HepG2 (cell line): ENCODE data around the gene CNGA3. TPM values are rescaled to one million over a fixed set of nuclear protein-coding genes. Genes with fewer than 3 reads are reported as not detected.
A peak's percentile ranks its signal among the peaks of the same experiment; 100 is the strongest.

Experiments used
- ATAC-seq: fragments of 200-7000 bp; cut with Tn5 transposase; 3 replicates; pipeline ENCODE4 v1.9.1; 2020; ENCODE audit warnings: mild to moderate bottlenecking, moderate library complexity
- BruUV-seq: library from RNA; stranded (reverse); fragments of 400-500 nt; replicated peaks from 2 replicates; lab custom pipeline; 2021; lab: Mats Ljungman, UMichigan
- CTCF ChIA-PET: fragments of 300-600 bp; formaldehyde crosslinking; extraction: SDS; loops from one replicate; lab custom pipeline; 2021; ENCODE audit warnings: low total read pairs, inconsistent platforms, low intra/inter-chr PET ratio; lab: Yijun Ruan, JAX
- POLR2A ChIA-PET: fragments of 350-600 bp; sonication (Branson Sonifier 250); formaldehyde crosslinking; loops from one replicate; lab custom pipeline; 2020; ENCODE audit warnings: antibody characterized with exemption, inconsistent platforms; lab: Yijun Ruan, JAX
- DNase-seq: peaks from one replicate; pipeline ENCODE4 v3.0.0-alpha.2; 2015; ENCODE audit warnings: low spot score
- FAIRE-seq: peaks from 3 replicates; lab custom pipeline; 2011; peaks lifted over from hg19 to GRCh38; lab: Jason Lieb, UNC
- H2AFZ ChIP-seq: one replicate; pipeline ENCODE4 v1.6.1; 2011; ENCODE audit warnings: low read length, inconsistent platforms
- H3K27ac ChIP-seq: fragments of 300-600 bp; 3 replicates; pipeline ENCODE4 v1.8.0; 2011; ENCODE audit warnings: mixed run types, mild to moderate bottlenecking, mixed read lengths, low read length, inconsistent platforms; ENCODE audit not compliant: insufficient read depth; ENCODE audit errors: extremely low read length
- H3K27me3 ChIP-seq, 2 experiments: fragments of 200-600 bp in 1 of 2; 2 replicates in 1 of 2; 3 replicates in 1 of 2; pipeline versions ENCODE4 v1.6.0 to v1.8.0; 2011; ENCODE audit warnings: low read length in 2 of 2, mild to moderate bottlenecking in 2 of 2, moderate library complexity in 2 of 2, inconsistent platforms in 1 of 2; ENCODE audit not compliant: insufficient read depth in 2 of 2, control insufficient read depth in 1 of 2
- H3K36me3 ChIP-seq, 2 experiments: fragments of 200-600 bp in 1 of 2; replicated peaks in 1 of 2; 2 replicates in 1 of 2; 3 replicates in 1 of 2; pipeline versions ENCODE4 v1.5.1 to v1.8.0; 2011; ENCODE audit warnings: low read length in 2 of 2, inconsistent platforms in 1 of 2; ENCODE audit not compliant: insufficient read depth in 2 of 2, control insufficient read depth in 1 of 2
- H3K4me1 ChIP-seq: 2 replicates; pipeline ENCODE4 v1.5.1; 2012; ENCODE audit warnings: low read length, inconsistent platforms; ENCODE audit not compliant: insufficient read depth
- H3K4me2 ChIP-seq: 2 replicates; pipeline ENCODE4 v1.6.0; 2011; ENCODE audit warnings: low read depth, low read length, inconsistent platforms
- H3K4me3 ChIP-seq, 3 experiments: fragments of 200-600 bp in 1 of 3; sonication (generic), shearing (Covaris generic) in 1 of 3; replicated peaks in 1 of 3; 2 replicates each; pipeline ENCODE4 v1.5.1; 2011 to 2016; ENCODE audit warnings: low read length in 3 of 3, inconsistent platforms in 2 of 3, low read depth in 2 of 3, mild to moderate bottlenecking in 2 of 3, control low read depth in 1 of 3, mixed read lengths in 1 of 3; ENCODE audit not compliant: insufficient read depth in 1 of 3
- H3K79me2 ChIP-seq: one replicate; pipeline ENCODE4 v1.6.1; 2011; ENCODE audit warnings: low read length, inconsistent platforms; ENCODE audit not compliant: insufficient read depth
- H3K9ac ChIP-seq: 2 replicates; pipeline ENCODE4 v1.6.0; 2011; ENCODE audit warnings: mild to moderate bottlenecking, low read depth, low read length, inconsistent platforms; ENCODE audit not compliant: insufficient read depth
- H3K9me3 ChIP-seq: 2 replicates; pipeline ENCODE4 v1.5.1; 2012; ENCODE audit warnings: mild to moderate bottlenecking, low read length
- H4K20me1 ChIP-seq: 2 replicates; pipeline ENCODE4 v1.6.0; 2011; ENCODE audit warnings: inconsistent platforms, mild to moderate bottlenecking, low read length, moderate library complexity; ENCODE audit not compliant: insufficient read depth
- CC2D1A ChIP-seq: sonication (generic); formaldehyde crosslinking; IDR thresholded peaks from 2 replicates; pipeline ENCODE4 v1.8.1; 2023; ENCODE audit warnings: mild to moderate bottlenecking, missing genetic modification reagents
- RBM39 ChIP-seq: fragments of 200-400 bp; formaldehyde crosslinking; IDR thresholded peaks from one replicate; pipeline ENCODE4 v1.6.1; 2018; ENCODE audit warnings: antibody characterized with exemption, mild to moderate bottlenecking, low read depth, low read length; ENCODE audit not compliant: poor library complexity, severe bottlenecking
- TRIM22 ChIP-seq: fragments of 450-650 bp; IDR thresholded peaks from 2 replicates; pipeline ENCODE4 v1.6.1; 2017
- ZBTB26 ChIP-seq: IDR thresholded peaks from 2 replicates; pipeline ENCODE4 v1.6.1; 2016; ENCODE audit warnings: missing compliant biosample characterization, missing genetic modification reagents, borderline replicate concordance
- ZNF570 ChIP-seq: sonication (generic); formaldehyde crosslinking; IDR thresholded peaks from 2 replicates; pipeline ENCODE4 v1.4.0; 2020; ENCODE audit warnings: mild to moderate bottlenecking, missing genetic modification reagents, borderline replicate concordance
- ZNF629 ChIP-seq: sonication (generic); formaldehyde crosslinking; conservative IDR thresholded peaks from 2 replicates; pipeline ENCODE4 v1.5.0; 2020; ENCODE audit warnings: missing genetic modification reagents
- ZNF678 ChIP-seq: sonication (generic); formaldehyde crosslinking; IDR thresholded peaks from 2 replicates; pipeline ENCODE4 v1.4.0; 2020; ENCODE audit warnings: mild to moderate bottlenecking, missing genetic modification reagents
- WGBS: methylation state at CpG from one replicate; pipeline ENCODE4 v1.1.6; 2017; ENCODE audit warnings: low lambda C conversion rate; 5-methylcytosine and 5-hydroxymethylcytosine counted together
- in situ Hi-C: cut with HindIII; loops from 2 replicates; pipeline ENCODE4 v1.10.0; 2017; ENCODE audit warnings: low pct_unique_long_range_greater_than_20kb; ENCODE audit not compliant: extremely low pct_ligation_motif_present
- intact Hi-C: fragments of 100-400 bp; cut with micrococcal nuclease; formaldehyde crosslinking; loops from one replicate; pipeline ENCODE4 v1.10.0; 2022; ENCODE audit not compliant: unreplicated experiment
- polyA plus RNA-seq, 8 experiments: library from polyadenylated mRNA; depleted of rRNA in 3 of 8; stranded (reverse) in 7 of 8; unstranded in 1 of 8; fragments of >200 nt; fragmentation: Illumina TruSeq in 4 of 8; extraction: Trizol in 4 of 8; gene quantifications; 2 replicates each; pipeline versions ENCODE4 v1.2.1 to v1.2.3, GENCODE V29; 2011 to 2016; ENCODE audit warnings: low read depth in 4 of 8, missing spikeins in 1 of 8, mixed read lengths in 1 of 8; ENCODE audit not compliant: insufficient read depth in 1 of 8
- total RNA-seq, 5 experiments: library from RNA; depleted of rRNA; stranded (reverse); fragments of >200 nt; fragmentation: Illumina TruSeq; extraction: Trizol; gene quantifications; 2 replicates each; pipeline ENCODE4 v1.2.3, GENCODE V29; 2016; ENCODE audit warnings: low read depth in 1 of 5

The CNGA3 gene
- total and polyA plus RNA-seq, 2 of the 13 experiments (the other 11 are each of a cell fraction or from before 2014, with no cell fraction given), result not detected

GRCh38 chr2:98372579-98372978 lies 26.3 kb downstream of the CNGA3 start:
- H3K9ac ChIP-seq, result no peak overlapping the region
- no peaks in the 10 kb centered on the region for H3K36me3 ChIP-seq
- TF ChIP-seq CC2D1A (CRISPR knock-in tag) (no peak), ZNF629 (peak; percentile 55), ZBTB26 (CRISPR knock-in tag) (no peak), TRIM22 (no peak), ZNF570 (CRISPR knock-in tag) (no peak), ZNF678 (CRISPR knock-in tag) (no peak), RBM39 (no peak)
- H3K27ac ChIP-seq, result no peak overlapping the region
- H3K27me3 ChIP-seq, result peaks cover 3 to 40% of the 10 kb centered on the region in 2 experiments; a peak in 4 of 5 replicates
- POLR2A ChIA-PET, result no interaction called here
- CTCF ChIA-PET, result no interaction called here
- 12% methylated on average over 5 of the region's 5 CpGs for WGBS
- no peaks in the 10 kb centered on the region for H4K20me1 ChIP-seq
- intact Hi-C loops, result no loop called here
- no peak for FAIRE-seq
- no TSS peak for BruUV-seq
- no peaks in the 10 kb centered on the region for H3K79me2 ChIP-seq
- H2AFZ ChIP-seq, result no peak overlapping the region
- no peaks in the 10 kb centered on the region for H3K4me1 ChIP-seq
- peaks cover 13% of the 10 kb centered on the region for H3K9me3 ChIP-seq
- no peak for DNase-seq
- in situ Hi-C loops, result no loop called here
- H3K4me3 ChIP-seq, result no peak overlapping the region
- no peak overlapping the region for H3K4me2 ChIP-seq
- ATAC-seq, result no peak
